PC-3 (cell line): ENCODE measurements around the gene ZFYVE28. TPM values are rescaled to one million over a fixed set of nuclear protein-coding genes. Genes with fewer than 3 reads are reported as not detected.

Source experiments
- ATAC-seq: fragments of 200-7000 bp; cut with Tn5 transposase; 2 replicates; pipeline ENCODE4 v1.9.1; 2020; ENCODE audit warnings: mild to moderate bottlenecking, moderate library complexity
- BruUV-seq: library from RNA; stranded (reverse); fragments of 400-500 nt; replicated peaks from 2 replicates; lab custom pipeline; 2021; lab: Mats Ljungman, UMichigan
- CTCF ChIA-PET: fragments of 300-600 bp; sonication (Branson Sonifier 250); formaldehyde crosslinking; loops from one replicate; lab custom pipeline; 2022; ENCODE audit warnings: antibody characterized with exemption; lab: Charles Lee
- POLR2A ChIA-PET: fragments of 300-600 bp; sonication (Branson Sonifier 250); formaldehyde crosslinking; loops from one replicate; lab custom pipeline; 2022; ENCODE audit warnings: antibody characterized with exemption; ENCODE audit not compliant: unreplicated experiment; lab: Charles Lee
- DNase-seq: peaks from one replicate; pipeline ENCODE4 v3.0.0-alpha.2; 2015
- H2AFZ ChIP-seq: fragments of 300-600 bp; sonication (generic); 2 replicates; pipeline ENCODE4 v1.6.0; 2016; ENCODE audit warnings: antibody characterized with exemption, low read length
- H3F3A ChIP-seq: fragments of 300-600 bp; sonication (generic); one replicate; pipeline ENCODE4 v1.6.0; 2017; ENCODE audit warnings: antibody characterized with exemption, low read length, control low read depth, mild to moderate bottlenecking; ENCODE audit not compliant: unreplicated experiment
- H3K27ac ChIP-seq: fragments of 300-600 bp; sonication (generic); 2 replicates; pipeline ENCODE4 v1.5.1; 2016; ENCODE audit warnings: mild to moderate bottlenecking, low read length
- H3K27me3 ChIP-seq: fragments of 300-600 bp; sonication (generic); 2 replicates; pipeline ENCODE4 v1.6.1; 2016; ENCODE audit warnings: low read length, mixed read lengths
- H3K36me3 ChIP-seq: fragments of 300-600 bp; sonication (generic); 2 replicates; pipeline ENCODE4 v1.6.1; 2016; ENCODE audit warnings: low read depth, mixed run types, low read length, mixed read lengths
- H3K4me1 ChIP-seq: fragments of 300-600 bp; sonication (generic); 2 replicates; pipeline ENCODE4 v1.5.1; 2016; ENCODE audit warnings: low read length; ENCODE audit not compliant: insufficient read depth
- H3K4me2 ChIP-seq: fragments of 300-600 bp; sonication (generic); 2 replicates; pipeline ENCODE4 v1.6.0; 2016; ENCODE audit warnings: low read length
- H3K4me3 ChIP-seq: fragments of 300-600 bp; sonication (generic); 2 replicates; pipeline ENCODE4 v1.5.1; 2016; ENCODE audit warnings: mild to moderate bottlenecking, low read length, mixed read lengths
- H3K79me2 ChIP-seq: fragments of 300-600 bp; sonication (generic); 2 replicates; pipeline ENCODE4 v1.6.1; 2017; ENCODE audit warnings: low read length, mixed read lengths
- H3K9ac ChIP-seq: fragments of 300-600 bp; sonication (generic); 2 replicates; pipeline ENCODE4 v1.6.0; 2016; ENCODE audit warnings: mild to moderate bottlenecking, low read length
- H3K9me2 ChIP-seq: fragments of 300-600 bp; sonication (generic); replicated peaks from 2 replicates; pipeline ENCODE4 v1.6.1; 2016; ENCODE audit warnings: mixed run types, low read length, mixed read lengths
- H3K9me3 ChIP-seq: fragments of 300-600 bp; sonication (generic); 2 replicates; pipeline ENCODE4 v1.6.1; 2016; ENCODE audit warnings: low read length, mixed read lengths
- H4K20me1 ChIP-seq: fragments of 300-600 bp; sonication (generic); 2 replicates; pipeline ENCODE4 v1.6.1; 2016; ENCODE audit warnings: low read length, mixed read lengths
- EZH2 ChIP-seq: fragments of 300-600 bp; sonication (generic); IDR thresholded peaks from one replicate; pipeline ENCODE4 v1.6.1; 2017; ENCODE audit warnings: antibody characterized with exemption, mild to moderate bottlenecking, low read length; ENCODE audit not compliant: unreplicated experiment
- EZH2phosphoT487 ChIP-seq: fragments of 300-600 bp; sonication (generic); IDR thresholded peaks from 2 replicates; pipeline ENCODE4 v1.6.1; 2018; ENCODE audit warnings: mild to moderate bottlenecking, antibody characterized with exemption, low read length, borderline replicate concordance
- intact Hi-C: fragments of 100-400 bp; cut with micrococcal nuclease; formaldehyde crosslinking; loops from 2 replicates; pipeline ENCODE4 v1.9.0; 2023
- total RNA-seq: library from RNA; depleted of rRNA; stranded (reverse); fragments of >200 nt; gene quantifications from 2 replicates; pipeline ENCODE4 v1.2.3, GENCODE V29; 2014
- TF ChIP-seq, protein P1 (sequence below): fragments of 300-600 bp; sonication (generic); conservative IDR thresholded peaks from 2 replicates; pipeline ENCODE4 v1.5.1; 2017; ENCODE audit warnings: antibody characterized with exemption, low read depth, mild to moderate bottlenecking, low read length

Gene ZFYVE28
- total RNA-seq, 1 experiment from 2014 or later: 8.0 TPM

DNA sequence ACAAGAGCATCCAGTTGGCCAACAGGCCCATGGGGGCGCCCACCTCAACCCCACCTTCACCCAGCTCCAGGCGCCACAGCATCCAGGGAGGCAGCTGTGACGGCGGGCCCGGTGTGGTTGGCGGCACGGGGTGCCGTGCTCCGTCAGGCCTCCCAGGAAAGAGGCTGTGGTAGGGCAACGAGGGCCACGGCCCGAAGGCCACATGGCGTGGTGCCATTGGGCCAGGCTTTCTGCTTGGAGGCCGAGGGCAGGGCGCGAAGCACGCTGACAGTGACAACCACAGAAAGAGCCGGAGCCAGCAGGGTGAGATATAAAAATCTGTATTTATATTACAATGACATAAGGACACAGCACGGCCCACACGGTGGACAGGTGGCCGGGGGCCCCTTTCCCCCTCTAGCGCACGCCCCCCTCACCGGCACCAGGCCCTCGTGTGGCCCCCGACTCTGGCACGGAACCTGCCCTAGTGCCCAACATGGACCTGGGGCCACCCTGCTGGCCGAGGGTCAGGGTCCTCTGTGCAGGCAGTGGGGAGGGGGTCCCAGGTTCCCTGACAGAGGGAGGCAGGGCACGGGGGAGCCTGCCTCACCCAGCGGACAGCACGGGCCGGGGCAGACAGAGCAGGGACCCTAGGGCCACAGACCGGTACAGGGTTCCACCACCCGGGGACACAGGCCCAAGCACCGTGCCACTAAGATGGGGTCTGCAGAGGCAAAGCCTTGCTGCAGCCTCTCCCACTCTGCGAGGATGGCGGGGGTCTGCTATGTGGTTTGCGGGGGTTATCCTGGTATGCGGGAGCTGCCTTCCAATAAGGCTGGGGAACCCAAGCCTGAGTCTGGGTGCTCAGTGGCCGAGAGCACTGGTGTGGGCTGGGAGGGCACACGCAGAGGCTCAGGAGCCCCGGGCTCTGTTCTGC lies 171.1 kb downstream of the ZFYVE28 start:
- H3K9me2 ChIP-seq: no peaks in the 10 kb centered on the region
- ATAC-seq (no peak), DNase-seq (no peak)

DNA sequence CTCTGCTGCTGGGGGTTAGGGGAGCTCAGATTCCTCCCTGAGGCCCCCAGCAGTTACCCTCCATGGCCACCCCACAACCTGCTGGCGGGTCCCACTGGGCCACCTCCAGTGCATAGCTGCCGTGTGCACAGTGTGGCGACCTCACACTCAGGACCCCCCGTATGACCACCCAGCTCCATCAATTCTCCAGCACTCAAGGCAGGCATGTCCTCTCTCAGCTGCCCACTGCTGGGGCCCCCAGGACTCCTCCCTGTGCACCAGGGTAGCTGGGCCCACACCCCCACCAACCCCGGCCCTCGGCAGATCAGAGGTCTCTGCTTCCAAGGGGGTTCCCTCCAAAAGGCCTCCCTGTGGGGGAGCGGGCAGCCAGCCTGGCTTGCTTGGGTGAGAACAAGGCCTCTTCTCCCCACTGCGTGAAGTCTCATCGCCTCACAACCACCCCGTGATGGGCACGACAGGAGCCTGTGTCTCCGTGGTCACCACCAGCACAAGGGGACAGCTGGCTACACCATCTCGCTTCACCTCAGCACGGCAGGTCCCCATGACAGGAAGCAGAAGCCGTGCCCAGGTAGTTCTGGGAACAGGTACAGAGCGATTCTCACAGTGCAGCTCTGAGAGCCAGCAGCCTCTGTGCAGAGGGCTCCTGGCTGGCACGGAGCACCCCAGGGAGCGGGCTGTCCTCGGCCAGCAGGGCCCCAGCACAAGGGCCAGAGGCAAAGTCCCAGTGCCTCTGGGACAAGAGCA lies 171.9 kb downstream of the ZFYVE28 start:
- ATAC-seq (no peak), DNase-seq (no peak)
- Histone ChIP-seq H3K4me3 (no peak overlapping the region), H3K27ac (no peak overlapping the region), H4K20me1 (no peaks in the 10 kb centered on the region), H3K4me2 (no peak overlapping the region), H3K9me3 (no peaks in the 10 kb centered on the region), H3K9ac (no peak overlapping the region), H3K27me3 (no peaks in the 10 kb centered on the region), H2AFZ (no peak overlapping the region), H3K9me2 (no peaks in the 10 kb centered on the region), H3K4me1 (no peaks in the 10 kb centered on the region; the same call in 1 of the 2 replicates), H3K36me3 (no peaks in the 10 kb centered on the region), H3F3A (no peaks in the 10 kb centered on the region), H3K79me2 (peaks cover 3% of the 10 kb centered on the region)
- no TSS peak for BruUV-seq
- ChIA-PET CTCF (no interaction called here), POLR2A (no interaction called here)
- TF ChIP-seq, protein P1, sequence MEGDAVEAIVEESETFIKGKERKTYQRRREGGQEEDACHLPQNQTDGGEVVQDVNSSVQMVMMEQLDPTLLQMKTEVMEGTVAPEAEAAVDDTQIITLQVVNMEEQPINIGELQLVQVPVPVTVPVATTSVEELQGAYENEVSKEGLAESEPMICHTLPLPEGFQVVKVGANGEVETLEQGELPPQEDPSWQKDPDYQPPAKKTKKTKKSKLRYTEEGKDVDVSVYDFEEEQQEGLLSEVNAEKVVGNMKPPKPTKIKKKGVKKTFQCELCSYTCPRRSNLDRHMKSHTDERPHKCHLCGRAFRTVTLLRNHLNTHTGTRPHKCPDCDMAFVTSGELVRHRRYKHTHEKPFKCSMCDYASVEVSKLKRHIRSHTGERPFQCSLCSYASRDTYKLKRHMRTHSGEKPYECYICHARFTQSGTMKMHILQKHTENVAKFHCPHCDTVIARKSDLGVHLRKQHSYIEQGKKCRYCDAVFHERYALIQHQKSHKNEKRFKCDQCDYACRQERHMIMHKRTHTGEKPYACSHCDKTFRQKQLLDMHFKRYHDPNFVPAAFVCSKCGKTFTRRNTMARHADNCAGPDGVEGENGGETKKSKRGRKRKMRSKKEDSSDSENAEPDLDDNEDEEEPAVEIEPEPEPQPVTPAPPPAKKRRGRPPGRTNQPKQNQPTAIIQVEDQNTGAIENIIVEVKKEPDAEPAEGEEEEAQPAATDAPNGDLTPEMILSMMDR: no peak
- TF ChIP-seq EZH2 (no peak), EZH2phosphoT487 (no peak)
- intact Hi-C loops: no loop called here

More for the DNA sequence above, 171.1 kb downstream of the ZFYVE28 start:
- H3K36me3 ChIP-seq: no peaks in the 10 kb centered on the region
- H3K4me1 ChIP-seq: no peaks in the 10 kb centered on the region; the same call in 1 of the 2 replicates
- H3K27me3 ChIP-seq: no peaks in the 10 kb centered on the region
- POLR2A ChIA-PET: no interaction called here
- H3K4me3 ChIP-seq: no peak overlapping the region
- no peak overlapping the region for H3K27ac ChIP-seq
- intact Hi-C loops: no loop called here
- no peak overlapping the region for H3K9ac ChIP-seq
- no peaks in the 10 kb centered on the region for H3K79me2 ChIP-seq
- H3F3A ChIP-seq: no peaks in the 10 kb centered on the region
- BruUV-seq: no TSS peak
- CTCF ChIA-PET: no interaction called here
- H2AFZ ChIP-seq: no peak overlapping the region
- TF ChIP-seq, protein P1: no peak
- TF ChIP-seq EZH2phosphoT487 (no peak), EZH2 (no peak)
- no peaks in the 10 kb centered on the region for H3K9me3 ChIP-seq
- no peak overlapping the region for H3K4me2 ChIP-seq
- no peaks in the 10 kb centered on the region for H4K20me1 ChIP-seq
